Ammon's horn (tissue), 1 donor: Measurements from ENCODE around the gene ANKAR.
A peak's percentile ranks its signal among the peaks of the same experiment; 100 is the strongest.
"Not testable (repeated sequence)": the region's sequence is repeated elsewhere in the genome, so short reads cannot be mapped to it uniquely, and the experiment has no call there.

Source experiments
- DNase-seq: peaks from one replicate; pipeline ENCODE4 v3.0.0-alpha.2; 2016; ENCODE audit warnings: low spot score

Gene ANKAR

DNA sequence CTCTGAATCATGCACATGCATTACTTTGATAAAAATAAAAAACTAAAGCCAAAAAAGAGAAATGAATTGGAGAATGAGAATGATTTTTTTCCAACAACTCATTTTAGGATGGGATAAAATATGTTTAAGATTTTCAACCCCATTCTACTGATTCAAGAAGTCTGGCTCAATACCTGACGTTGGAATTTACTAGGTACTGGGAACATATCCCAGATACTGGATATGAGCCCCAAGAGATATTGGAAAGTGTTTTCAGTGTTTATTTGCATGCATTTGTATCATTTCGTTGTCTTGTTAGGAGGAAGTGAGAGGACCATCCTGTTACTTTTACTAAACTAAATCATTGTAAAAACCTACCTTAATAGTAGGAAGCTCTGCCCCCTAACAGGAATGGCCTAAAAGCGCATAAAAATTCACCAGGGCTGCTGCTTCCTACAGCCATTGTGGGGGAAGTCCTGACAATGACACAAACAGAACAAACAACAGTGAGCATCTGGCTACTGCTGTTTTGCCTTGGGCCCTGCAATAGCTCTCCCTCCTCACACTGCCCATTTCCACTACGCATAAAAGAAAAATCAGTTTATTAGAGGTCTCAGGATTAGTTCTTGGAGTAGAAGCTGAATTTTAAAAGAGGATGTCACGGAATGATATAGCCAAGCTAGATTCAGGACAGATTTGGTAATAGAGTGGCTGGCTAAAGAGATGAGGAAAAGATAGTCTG, 35.2 kb downstream of the ANKAR start:
- peak; percentile 10 for DNase-seq

DNA sequence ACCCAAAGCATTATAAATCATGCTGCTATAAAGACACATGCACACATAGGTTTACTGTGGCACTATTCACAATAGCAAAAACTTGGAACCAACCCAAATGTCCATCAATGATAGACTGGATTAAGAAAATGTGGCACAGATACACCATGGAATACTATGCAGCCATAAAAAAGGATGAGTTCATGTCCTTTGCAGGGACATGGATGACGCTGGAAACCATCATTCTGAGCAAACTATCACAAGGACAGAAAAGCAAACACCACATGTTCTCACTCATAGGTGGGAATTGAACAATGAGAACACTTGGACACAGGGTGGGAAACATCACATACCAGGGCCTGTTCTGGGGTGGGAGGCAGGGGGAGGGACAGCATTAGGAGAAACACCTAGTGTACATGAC, 43.1 kb downstream of the ANKAR start:
- not testable (repeated sequence) for DNase-seq

DNA sequence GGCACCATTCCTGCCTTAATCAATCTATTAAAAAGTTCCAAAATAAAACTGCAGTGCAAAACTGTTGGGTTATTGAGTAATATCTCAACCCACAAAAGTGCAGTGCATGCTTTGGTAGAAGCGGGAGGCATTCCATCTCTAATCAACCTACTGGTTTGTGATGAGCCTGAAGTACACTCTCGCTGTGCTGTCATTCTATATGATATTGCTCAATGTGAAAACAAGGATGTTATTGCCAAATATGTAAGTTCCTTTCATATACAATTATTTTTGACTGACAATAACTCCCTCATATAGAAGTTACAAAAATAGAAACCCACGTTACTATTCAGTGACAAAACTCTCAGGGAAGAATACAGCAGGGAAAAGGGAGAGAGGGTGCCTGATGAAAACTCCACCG, 45.1 kb downstream of the ANKAR start:
- DNase-seq: no peak

DNA sequence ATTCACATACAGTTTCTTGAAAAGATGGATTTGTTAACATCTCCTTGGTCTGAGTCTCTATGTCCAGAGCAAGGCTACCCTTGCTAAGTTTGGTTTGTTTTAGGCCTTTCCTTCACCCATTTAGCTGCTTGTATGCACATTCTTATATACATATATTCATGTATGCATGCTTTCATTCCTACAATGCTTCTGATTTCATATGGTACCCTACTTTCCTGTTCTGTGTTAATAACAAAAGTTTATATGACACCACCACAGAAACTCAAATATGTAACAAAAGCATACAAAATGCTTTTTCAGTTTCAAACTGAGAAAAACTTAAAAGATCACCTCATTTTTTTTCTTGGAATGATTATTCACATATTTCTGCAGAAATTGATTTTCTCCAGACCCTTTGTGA, 48.7 kb downstream of the ANKAR start:
- no peak for DNase-seq
